Measurements from ENCODE around the gene DDX49.

The DDX49 gene

GRCh38 chr19:18889949-18890745, 29.4 kb upstream of the DDX49 start:
- ChIA-PET POLR2A (no interaction called here), CTCF (interaction anchor here (2.0 kb wide), 1 partner anchor 43 kb away, joined by 4 read pairs; no protein-coding TSS in a partner anchor)

GRCh38 chr19:18893587-18894253, 25.8 kb upstream of the DDX49 start:
- TF ChIP-seq CTCF (IDR thresholded peaks at IDR 0.05; ENCODE audit: control extremely low read depth, extremely low read depth, low read depth, missing control alignments) = no peak
- ChIA-PET CTCF (no interaction called here), POLR2A (no interaction called here)
- DNase-seq (ENCODE audit: extremely low spot score) = no peak

More at GRCh38 chr19:18889949-18890745, 29.4 kb upstream of the DDX49 start:
- TF ChIP-seq CTCF (IDR thresholded peaks at IDR 0.05; ENCODE audit: control extremely low read depth, extremely low read depth, low read depth, missing control alignments) = no peak
- DNase-seq (ENCODE audit: extremely low spot score) = no peak

GRCh38 chr19:18894254-18895037, 25.1 kb upstream of the DDX49 start:
- POLR2A ChIA-PET = no interaction called here
- TF ChIP-seq CTCF (IDR thresholded peaks at IDR 0.05; ENCODE audit: control extremely low read depth, extremely low read depth, low read depth, missing control alignments) = no peak
- DNase-seq (ENCODE audit: extremely low spot score) = no peak
- CTCF ChIA-PET = no interaction called here

GRCh38 chr19:18895038-18895823, 24.3 kb upstream of the DDX49 start:
- DNase-seq (ENCODE audit: extremely low spot score) = no peak
- TF ChIP-seq CTCF (IDR thresholded peaks at IDR 0.05; ENCODE audit: control extremely low read depth, extremely low read depth, low read depth, missing control alignments) = peak; percentile 40
- ChIA-PET POLR2A (no interaction called here), CTCF (no interaction called here)

GRCh38 chr19:18895824-18896341, 23.6 kb upstream of the DDX49 start, which contains the start of gene CERS1:
TSS of gene CERS1 (minus strand) at chr19:18896158. CDS start at chr19:18896072, 86 bp downstream.
- ChIA-PET POLR2A (no interaction called here), CTCF (no interaction called here)
- no peak for DNase-seq (ENCODE audit: extremely low spot score)
- no peak for TF ChIP-seq CTCF (IDR thresholded peaks at IDR 0.05; ENCODE audit: control extremely low read depth, extremely low read depth, low read depth, missing control alignments)
